Gastrocnemius medialis (tissue), 4 donors: ENCODE measurements around the gene SLC30A10. TPM values are rescaled to one million over a fixed set of nuclear protein-coding genes. Genes with fewer than 3 reads are reported as not detected.
"Not testable (repeated sequence)": the region's sequence is repeated elsewhere in the genome, so short reads cannot be mapped to it uniquely, and the experiment has no call there.

Experiments used
- ATAC-seq, 2 donors: fragments of 150-250 bp; one replicate each; pipeline ENCODE4 v1.9.1; 2016
- DNase-seq, 2 donors: peaks; one replicate each; pipeline ENCODE4 v3.0.0-alpha.2; 2019
- H3K27ac ChIP-seq, 4 donors: fragments of 200-600 bp; sonication (generic); 1 replicate in 1 of 4; 2 replicates in 3 of 4; pipeline ENCODE4 v1.5.1; 2016 to 2018; ENCODE audit warnings: mild to moderate bottlenecking in 2 of 4, moderate library complexity in 1 of 4
- H3K27me3 ChIP-seq, 3 donors: fragments of 200-600 bp; sonication (generic) in 2 of 3; 1 replicate in 1 of 3; 2 replicates in 2 of 3; pipeline versions ENCODE4 v1.5.1 to v1.6.0; 2016 to 2019; ENCODE audit warnings: mild to moderate bottlenecking in 1 of 3, moderate library complexity in 1 of 3
- H3K36me3 ChIP-seq, 2 donors: fragments of 200-600 bp; sonication (generic) in 1 of 2; one replicate each; pipeline ENCODE4 v1.5.1; 2017 to 2018
- H3K4me1 ChIP-seq, 2 donors: fragments of 200-600 bp; sonication (generic) in 1 of 2; one replicate each; pipeline ENCODE4 v1.5.1; 2016 to 2017; ENCODE audit warnings: mild to moderate bottlenecking in 2 of 2
- H3K4me3 ChIP-seq, 4 donors: fragments of 200-600 bp; sonication (generic) in 3 of 4; 1 replicate in 1 of 4; 2 replicates in 3 of 4; pipeline ENCODE4 v1.5.1; 2016 to 2019; ENCODE audit warnings: mild to moderate bottlenecking in 2 of 4
- H3K9me3 ChIP-seq, 3 donors: fragments of 200-600 bp; sonication (generic) in 2 of 3; 1 replicate in 1 of 3; 2 replicates in 2 of 3; pipeline ENCODE4 v1.5.1; 2016 to 2019
- CTCF ChIP-seq, 5 experiments: fragments of 450-650 bp in 3 of 5; fragments of 200-600 bp in 2 of 5; sonication (generic) in 2 of 5; IDR thresholded peaks in 4 of 5; conservative IDR thresholded peaks in 1 of 5; 1 replicate in 4 of 5; 2 replicates in 1 of 5; pipeline ENCODE4 v1.5.1; 2016 to 2019; ENCODE audit warnings: antibody characterized with exemption in 5 of 5, mild to moderate bottlenecking in 3 of 5, moderate library complexity in 3 of 5
- POLR2A ChIP-seq, 2 donors: fragments of 450-650 bp; IDR thresholded peaks; one replicate each; pipeline ENCODE4 v1.6.1; 2017; ENCODE audit warnings: antibody characterized with exemption in 2 of 2, mild to moderate bottlenecking in 2 of 2, moderate library complexity in 2 of 2
- in situ Hi-C, 4 donors: fragments of 200-750 bp; cut with MboI; loops; one replicate each; pipeline versions ENCODE4 v1.15.0 to v1.8.0; 2017; ENCODE audit warnings: low sequenced_read_pairs in 4 of 4
- intact Hi-C: fragments of 100-400 bp; cut with DNase I; formaldehyde crosslinking; loops from one replicate; pipeline ENCODE4 v1.15.1; 2023; ENCODE audit warnings: low total_unique reads
- total RNA-seq, 4 donors: library from RNA; depleted of rRNA; stranded (reverse); fragments of >200 nt; gene quantifications; one replicate each; pipeline versions ENCODE4 v1.1.0 to v1.2.3, GENCODE V29; 2016

Gene SLC30A10
- total RNA-seq, 4 donors from 2014 or later: not detected

DNA sequence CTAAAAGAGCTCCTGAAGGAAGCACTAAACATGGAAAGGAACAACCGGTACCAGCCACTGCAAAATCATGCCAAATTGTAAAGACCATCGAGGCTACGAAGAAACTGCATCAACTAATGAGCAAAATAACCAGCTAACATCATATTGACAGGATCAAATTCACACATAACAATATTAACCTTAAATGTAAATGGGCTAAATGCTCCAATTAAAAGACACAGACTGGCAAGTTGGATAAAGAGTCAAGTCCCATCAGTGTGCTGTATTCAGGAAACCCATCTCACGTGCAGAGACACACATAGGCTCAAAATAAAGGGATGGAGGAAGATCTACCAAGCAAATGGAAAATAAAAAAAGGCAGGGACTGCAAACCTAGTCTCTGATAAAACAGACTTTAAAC is 39.7 kb downstream of the SLC30A10 start:
- in situ Hi-C loops: not testable (repeated sequence)

DNA sequence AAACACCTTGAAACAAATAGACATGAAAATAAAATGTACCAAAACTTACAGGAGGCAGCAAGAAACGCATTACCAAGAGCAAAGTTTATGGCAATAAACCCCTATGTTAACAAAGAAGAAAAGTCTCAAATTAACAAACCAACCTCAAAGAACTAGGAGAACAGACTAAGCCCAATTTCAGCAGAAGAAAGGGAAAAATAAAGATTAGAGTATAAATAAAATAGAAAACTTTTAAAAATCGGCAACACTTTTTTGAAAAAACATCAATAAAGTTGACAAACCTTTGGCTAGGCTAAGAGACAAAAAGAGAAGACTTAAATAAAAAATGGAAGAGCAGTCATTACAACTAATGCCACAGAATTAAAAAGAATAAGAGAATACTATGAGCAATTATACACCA is 42.7 kb downstream of the SLC30A10 start:
- DNase-seq (no peak), ATAC-seq (no peak)
- H3K9me3 ChIP-seq: no peaks in the 10 kb centered on the region
- intact Hi-C loops (no loop called here), in situ Hi-C loops (no loop called here)
- no peaks in the 10 kb centered on the region for H3K27me3 ChIP-seq
- H3K27ac ChIP-seq: no peak overlapping the region
- TF ChIP-seq CTCF (IDR thresholded peaks at IDR 0.05 in 4 of 5, conservative IDR thresholded peaks at IDR 0.05 in 1 of 5) (no peak), POLR2A (IDR thresholded peaks at IDR 0.05) (no peak)
- H3K4me1 ChIP-seq: no peaks in the 10 kb centered on the region
- H3K4me3 ChIP-seq: no peak overlapping the region
- H3K36me3 ChIP-seq: no peaks in the 10 kb centered on the region

More for the DNA sequence above, 39.7 kb downstream of the SLC30A10 start:
- H3K27me3 ChIP-seq, H3K27ac ChIP-seq, DNase-seq, ATAC-seq, H3K4me1 ChIP-seq, H3K36me3 ChIP-seq, H3K9me3 ChIP-seq, H3K4me3 ChIP-seq, intact Hi-C loops: not testable (repeated sequence)

GRCh38 chr1:219883400-219884332 is 44.7 kb downstream of the SLC30A10 start:
- TF ChIP-seq POLR2A (IDR thresholded peaks at IDR 0.05) (no peak), CTCF (IDR thresholded peaks at IDR 0.05 in 4 of 5, conservative IDR thresholded peaks at IDR 0.05 in 1 of 5) (no peak)
- H3K36me3 ChIP-seq: no peaks in the 10 kb centered on the region
- no peak overlapping the region for H3K27ac ChIP-seq
- intact Hi-C loops: no loop called here
- no peaks in the 10 kb centered on the region for H3K27me3 ChIP-seq
- no peak overlapping the region for H3K4me3 ChIP-seq
- in situ Hi-C loops: no loop called here
- H3K4me1 ChIP-seq: no peaks in the 10 kb centered on the region
- DNase-seq (no peak), ATAC-seq (no peak)
- H3K9me3 ChIP-seq: no peaks in the 10 kb centered on the region

GRCh38 chr1:219882755-219883154 is 45.6 kb downstream of the SLC30A10 start:
- DNase-seq (no peak), ATAC-seq (no peak)
- H3K27ac ChIP-seq: no peak overlapping the region
- intact Hi-C loops (no loop called here), in situ Hi-C loops (no loop called here)
- no peaks in the 10 kb centered on the region for H3K9me3 ChIP-seq
- no peak overlapping the region for H3K4me3 ChIP-seq
- no peaks in the 10 kb centered on the region for H3K36me3 ChIP-seq
- no peaks in the 10 kb centered on the region for H3K27me3 ChIP-seq
- no peaks in the 10 kb centered on the region for H3K4me1 ChIP-seq
- TF ChIP-seq POLR2A (IDR thresholded peaks at IDR 0.05): no peak
- TF ChIP-seq CTCF (IDR thresholded peaks at IDR 0.05 in 4 of 5, conservative IDR thresholded peaks at IDR 0.05 in 1 of 5): no peak

GRCh38 chr1:219882096-219882495 is 46.3 kb downstream of the SLC30A10 start:
- no peak for DNase-seq
- Histone ChIP-seq H3K27ac (no peak overlapping the region), H3K9me3 (no peaks in the 10 kb centered on the region), H3K36me3 (no peaks in the 10 kb centered on the region), H3K27me3 (no peaks in the 10 kb centered on the region), H3K4me3 (no peak overlapping the region), H3K4me1 (no peaks in the 10 kb centered on the region)
- TF ChIP-seq CTCF (IDR thresholded peaks at IDR 0.05 in 4 of 5, conservative IDR thresholded peaks at IDR 0.05 in 1 of 5) (no peak), POLR2A (IDR thresholded peaks at IDR 0.05) (no peak)
- in situ Hi-C loops: no loop called here
- intact Hi-C loops: no loop called here
- no peak for ATAC-seq
